K562 (cell line): ENCODE results near the gene APLF. TPM values are rescaled to one million over a fixed set of nuclear protein-coding genes. Genes with fewer than 3 reads are reported as not detected.

Experiments
- ASH1L ChIP-seq: fragments of 450-650 bp; IDR thresholded peaks from 2 replicates; pipeline ENCODE4 v1.6.1; 2018; ENCODE audit warnings: borderline replicate concordance, mild to moderate bottlenecking, low read depth; ENCODE audit not compliant: partially characterized antibody
- C11orf30 ChIP-seq: fragments of 450-650 bp; IDR thresholded peaks from 2 replicates; pipeline ENCODE4 v1.6.1; 2016; ENCODE audit warnings: low read depth, mild to moderate bottlenecking
- CBX2 ChIP-seq: fragments of 200-600 bp; sonication (generic); IDR thresholded peaks from one replicate; pipeline ENCODE4 v1.6.1; 2012; ENCODE audit warnings: mild to moderate bottlenecking, low read length, inconsistent platforms; ENCODE audit not compliant: insufficient read depth, poor library complexity, severe bottlenecking
- CREB5 ChIP-seq: fragments of 250-450 bp; sonication (Bioruptor Pico); IDR thresholded peaks from 2 replicates; pipeline ENCODE4 v1.5.0; 2020; ENCODE audit warnings: mild to moderate bottlenecking
- CREM ChIP-seq: IDR thresholded peaks from 2 replicates; pipeline ENCODE4 v1.6.1; 2014; ENCODE audit warnings: antibody characterized with exemption, low read depth
- CTBP1 ChIP-seq: fragments of 450-650 bp; IDR thresholded peaks from 2 replicates; pipeline ENCODE4 v1.6.1; 2016; ENCODE audit warnings: borderline replicate concordance
- DIDO1 ChIP-seq: fragments of 450-650 bp; IDR thresholded peaks from 2 replicates; pipeline ENCODE4 v1.6.1; 2016; ENCODE audit warnings: low read depth, missing biosample characterization, missing genetic modification characterization
- E2F4 ChIP-seq: sonication (generic); formaldehyde crosslinking; IDR thresholded peaks from 2 replicates; pipeline ENCODE4 v1.8.0; 2022; ENCODE audit warnings: mild to moderate bottlenecking, low read depth, missing genetic modification reagents
- FOXA1 ChIP-seq: fragments of 450-650 bp; IDR thresholded peaks from 2 replicates; pipeline ENCODE4 v1.6.1; 2016; ENCODE audit warnings: mild to moderate bottlenecking, borderline replicate concordance
- HMGN3 ChIP-seq: IDR thresholded peaks from 2 replicates; pipeline ENCODE4 v1.6.1; 2011; ENCODE audit warnings: borderline replicate concordance, low read depth, mild to moderate bottlenecking, mixed read lengths, low read length; ENCODE audit not compliant: insufficient read length; ENCODE audit errors: extremely low read depth
- IRF2 ChIP-seq: sonication (generic); formaldehyde crosslinking; IDR thresholded peaks from 2 replicates; pipeline ENCODE4 v1.8.1; 2022; ENCODE audit warnings: mild to moderate bottlenecking, missing genetic modification reagents
- JUND ChIP-seq, 2 experiments: IDR thresholded peaks; 2 replicates in 1 of 2; 3 replicates in 1 of 2; pipeline ENCODE4 v1.6.1; 2011; ENCODE audit warnings: borderline replicate concordance in 2 of 2, low read depth in 2 of 2, low read length in 2 of 2, improper control_type of control experiment in 1 of 2, missing biosample characterization in 1 of 2, missing genetic modification characterization in 1 of 2, missing genetic modification reagents in 1 of 2
- MTA2 ChIP-seq: fragments of 450-650 bp; IDR thresholded peaks from 2 replicates; pipeline ENCODE4 v1.6.1; 2016; ENCODE audit warnings: low read depth
- MXI1 ChIP-seq: IDR thresholded peaks from 2 replicates; pipeline ENCODE4 v1.6.1; 2011; ENCODE audit warnings: low read depth, mild to moderate bottlenecking, improper control_type of control experiment, low read length
- PATZ1 ChIP-seq: fragments of 250-450 bp; sonication (Bioruptor Pico); IDR thresholded peaks from 2 replicates; pipeline ENCODE4 v1.5.0; 2020; ENCODE audit warnings: mild to moderate bottlenecking, borderline replicate concordance
- RBM34 ChIP-seq: fragments of 200-400 bp; formaldehyde crosslinking; IDR thresholded peaks from 2 replicates; pipeline ENCODE4 v1.6.1; 2018; ENCODE audit warnings: low read length, borderline replicate concordance; ENCODE audit not compliant: insufficient read depth
- SMAD4 ChIP-seq: fragments of 250-450 bp; sonication (Bioruptor Pico); conservative IDR thresholded peaks from 2 replicates; pipeline ENCODE4 v1.8.0; 2021; ENCODE audit warnings: inconsistent platforms, mild to moderate bottlenecking, moderate library complexity
- STAT5B ChIP-seq: fragments of 250-450 bp; sonication (Bioruptor Pico); IDR thresholded peaks from 2 replicates; pipeline ENCODE4 v1.8.0; 2021; ENCODE audit warnings: mild to moderate bottlenecking, inconsistent platforms
- TCF7L2 ChIP-seq: fragments of 150-350 bp; IDR thresholded peaks from 2 replicates; pipeline ENCODE4 v1.6.1; 2016; ENCODE audit warnings: low read depth, mild to moderate bottlenecking, low read length, moderate library complexity
- ZFPM2 ChIP-seq: fragments of 250-450 bp; sonication (Bioruptor Pico); IDR thresholded peaks from 2 replicates; pipeline ENCODE4 v1.5.1; 2022; ENCODE audit warnings: mild to moderate bottlenecking
- ZNF197 ChIP-seq: fragments of 200-800 bp; sonication (Bioruptor generic); IDR thresholded peaks from 2 replicates; pipeline ENCODE4 v1.6.1; 2016; ENCODE audit warnings: low read depth, missing genetic modification characterization, missing compliant biosample characterization
- polyA plus RNA-seq, 8 experiments: library from polyadenylated mRNA; depleted of rRNA in 4 of 8; stranded (reverse) in 5 of 8; unstranded in 3 of 8; fragments of >200 nt; fragmentation: Nextera tagmentation in 2 of 8; fragmentation: Illumina TruSeq in 1 of 8; extraction: Ambion mirVana in 2 of 8; extraction: Trizol in 1 of 8; gene quantifications; 2 replicates each; pipeline versions ENCODE4 v1.2.1 to v1.2.3, GENCODE V29; 2011 to 2014; ENCODE audit warnings: inconsistent platforms in 1 of 8, missing spikeins in 1 of 8
- total RNA-seq, 7 experiments: library from RNA; depleted of rRNA in 6 of 7; stranded (reverse); fragments of >200 nt in 6 of 7; fragmentation: Illumina TruSeq in 2 of 7; extraction: Trizol in 2 of 7; gene quantifications; 2 replicates each; pipeline versions ENCODE4 v1.2.1 to v1.2.3, GENCODE V29; 2011 to 2021; ENCODE audit warnings: low replicate concordance in 1 of 7
- TF ChIP-seq, protein P1 (sequence below): fragments of 450-650 bp; IDR thresholded peaks from 2 replicates; pipeline ENCODE4 v1.6.1; 2017; ENCODE audit warnings: mild to moderate bottlenecking, moderate library complexity
- TF ChIP-seq, protein P2 (sequence below): fragments of 250-450 bp; sonication (Bioruptor Pico); IDR thresholded peaks from 2 replicates; pipeline ENCODE4 v1.8.0; 2022; ENCODE audit warnings: moderate library complexity, mild to moderate bottlenecking, inconsistent platforms

Gene APLF
- total and polyA plus RNA-seq, 9 of the 15 experiments (the other 6 are each of a cell fraction or from before 2014, with no cell fraction given) = 0.07 to 1.1 (median 0.71) TPM

DNA sequence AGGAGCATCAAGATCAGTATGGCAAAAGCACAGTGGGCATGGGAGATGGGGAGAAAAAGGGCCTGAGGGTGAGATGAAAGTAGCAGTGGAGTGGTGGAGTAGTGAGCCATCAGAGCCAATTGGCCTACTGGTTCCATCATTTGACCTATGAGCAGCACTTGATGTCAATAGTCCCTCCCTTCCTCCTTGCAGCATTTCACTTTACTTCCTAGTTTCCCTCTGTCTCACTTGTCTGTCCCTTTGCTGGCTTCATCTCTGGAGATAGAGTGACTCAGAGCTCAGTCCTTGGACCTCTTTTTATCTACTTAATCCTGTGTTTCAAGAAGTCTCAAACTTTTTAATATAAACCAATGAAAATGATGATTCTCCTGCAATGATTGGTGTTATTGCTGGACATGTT is 32.4 kb upstream of the APLF start (continued):
- TF ChIP-seq, protein P1, sequence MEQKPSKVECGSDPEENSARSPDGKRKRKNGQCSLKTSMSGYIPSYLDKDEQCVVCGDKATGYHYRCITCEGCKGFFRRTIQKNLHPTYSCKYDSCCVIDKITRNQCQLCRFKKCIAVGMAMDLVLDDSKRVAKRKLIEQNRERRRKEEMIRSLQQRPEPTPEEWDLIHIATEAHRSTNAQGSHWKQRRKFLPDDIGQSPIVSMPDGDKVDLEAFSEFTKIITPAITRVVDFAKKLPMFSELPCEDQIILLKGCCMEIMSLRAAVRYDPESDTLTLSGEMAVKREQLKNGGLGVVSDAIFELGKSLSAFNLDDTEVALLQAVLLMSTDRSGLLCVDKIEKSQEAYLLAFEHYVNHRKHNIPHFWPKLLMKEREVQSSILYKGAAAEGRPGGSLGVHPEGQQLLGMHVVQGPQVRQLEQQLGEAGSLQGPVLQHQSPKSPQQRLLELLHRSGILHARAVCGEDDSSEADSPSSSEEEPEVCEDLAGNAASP = no peak
- TF ChIP-seq FOXA1 (no peak), HMGN3 (no peak), ZNF197 (CRISPR knock-in tag) (no peak), ASH1L (no peak), RBM34 (no peak), DIDO1 (tag) (no peak), IRF2 (CRISPR knock-in tag) (no peak), CREB5 (CRISPR knock-in tag) (no peak), C11orf30 (no peak), ZFPM2 (CRISPR knock-in tag) (no peak), TCF7L2 (no peak), SMAD4 (no peak), CBX2 (no peak), PATZ1 (CRISPR knock-in tag) (no peak), MTA2 (no peak), JUND (IDR thresholded peaks at IDR 0.05; ENCODE audit: borderline replicate concordance, low read depth, low read length) (peak; percentile 57; the same call in 1 of the 2 replicates), JUND (tag; IDR thresholded peaks at IDR 0.05; ENCODE audit: borderline replicate concordance, low read depth, low read length) (peak; percentile 48; the same call in 1 of the 3 replicates), CTBP1 (peak; percentile 63), CREM (0 out of 2 replicates have a peak, but pooled peaks have one; percentile 22), STAT5B (CRISPR knock-in tag) (no peak), MXI1 (no peak), E2F4 (CRISPR knock-in tag) (no peak)
- TF ChIP-seq, protein P2, sequence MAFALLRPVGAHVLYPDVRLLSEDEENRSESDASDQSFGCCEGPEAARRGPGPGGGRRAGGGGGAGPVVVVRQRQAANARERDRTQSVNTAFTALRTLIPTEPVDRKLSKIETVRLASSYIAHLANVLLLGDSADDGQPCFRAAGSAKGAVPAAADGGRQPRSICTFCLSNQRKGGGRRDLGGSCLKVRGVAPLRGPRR (CRISPR knock-in tag) = no peak
